ENCODE measurements around the gene CUZD1. TPM values are rescaled to one million over a fixed set of nuclear protein-coding genes. Genes with fewer than 3 reads are reported as not detected.

Gene CUZD1
- total RNA-seq, 3 donors from 2014 or later, result 0.47 to 1.1 (median 0.72) TPM

GRCh38 chr10:122856902-122857301 is 11.2 kb upstream of the CUZD1 start:
- Histone ChIP-seq H3K4me3 (no peak overlapping the region), H3K9me3 (no peaks in the 10 kb centered on the region), H3K4me1 (ENCODE audit: low read depth) (no peaks in the 10 kb centered on the region), H3K36me3 (ENCODE audit: low read depth) (no peaks in the 10 kb centered on the region)
- intact Hi-C loops (cut with DNase I, micrococcal nuclease), result no loop called here
- DNase-seq (no peak), ATAC-seq (no peak)
- TF ChIP-seq CTCF (IDR thresholded peaks at IDR 0.05), result no peak

GRCh38 chr10:122855745-122856144 is 10.1 kb upstream of the CUZD1 start:
- Histone ChIP-seq H3K4me1 (ENCODE audit: low read depth) (no peaks in the 10 kb centered on the region), H3K9me3 (no peaks in the 10 kb centered on the region), H3K4me3 (no peak overlapping the region), H3K36me3 (ENCODE audit: low read depth) (no peaks in the 10 kb centered on the region)
- no peak for DNase-seq
- intact Hi-C loops (cut with DNase I, micrococcal nuclease), result no loop called here
- TF ChIP-seq CTCF (IDR thresholded peaks at IDR 0.05), result no peak
- no peak for ATAC-seq

- TF ChIP-seq CTCF (IDR thresholded peaks at IDR 0.05), result no peak
- no peaks in the 10 kb centered on the region for H3K9me3 ChIP-seq
- ATAC-seq, result no peak
- no peaks in the 10 kb centered on the region for H3K4me1 ChIP-seq (ENCODE audit: low read depth)
- no peak overlapping the region for H3K4me3 ChIP-seq
- intact Hi-C loops (cut with DNase I, micrococcal nuclease), result no loop called here
- no peak for DNase-seq
- H3K36me3 ChIP-seq (ENCODE audit: low read depth), result no peaks in the 10 kb centered on the region
Observed at GRCh38 chr10:122854648-122855047, 9.0 kb upstream of the CUZD1 start.

- intact Hi-C loops (cut with DNase I, micrococcal nuclease), result no loop called here
- DNase-seq, result no peak
- no peaks in the 10 kb centered on the region for H3K9me3 ChIP-seq
- ATAC-seq, result no peak
- TF ChIP-seq CTCF (IDR thresholded peaks at IDR 0.05), result no peak
- H3K4me3 ChIP-seq, result no peak overlapping the region
- H3K4me1 ChIP-seq (ENCODE audit: low read depth), result no peaks in the 10 kb centered on the region
- no peaks in the 10 kb centered on the region for H3K36me3 ChIP-seq (ENCODE audit: low read depth)
Observed at GRCh38 chr10:122853665-122854313, 8.1 kb upstream of the CUZD1 start.

- Histone ChIP-seq H3K4me1 (ENCODE audit: low read depth) (no peaks in the 10 kb centered on the region), H3K36me3 (ENCODE audit: low read depth) (no peaks in the 10 kb centered on the region), H3K4me3 (no peak overlapping the region), H3K9me3 (no peaks in the 10 kb centered on the region)
- DNase-seq (no peak), ATAC-seq (no peak)
- intact Hi-C loops (cut with DNase I, micrococcal nuclease), result no loop called here
- no peak for TF ChIP-seq CTCF (IDR thresholded peaks at IDR 0.05)
Observed at GRCh38 chr10:122852261-122852660, 6.6 kb upstream of the CUZD1 start.

All from mucosa of descending colon (tissue), 3 donors.